D721Med (cell line): Measurements from ENCODE around the gene ANXA4.

Experiments
- DNase-seq: peaks from one replicate; pipeline ENCODE4 v3.0.0; 2011; ENCODE audit warnings: low spot score; ENCODE audit not compliant: insufficient read length
- FAIRE-seq: peaks from 2 replicates; lab custom pipeline; 2011; peaks lifted over from hg19 to GRCh38; lab: Jason Lieb, UNC
- TF ChIP-seq, protein P1 (sequence below): IDR thresholded peaks from 2 replicates; pipeline ENCODE4 v1.5.1; 2012; ENCODE audit warnings: mild to moderate bottlenecking, control low read depth; ENCODE audit not compliant: insufficient read depth; ENCODE audit errors: missing control alignments

Gene ANXA4

DNA sequence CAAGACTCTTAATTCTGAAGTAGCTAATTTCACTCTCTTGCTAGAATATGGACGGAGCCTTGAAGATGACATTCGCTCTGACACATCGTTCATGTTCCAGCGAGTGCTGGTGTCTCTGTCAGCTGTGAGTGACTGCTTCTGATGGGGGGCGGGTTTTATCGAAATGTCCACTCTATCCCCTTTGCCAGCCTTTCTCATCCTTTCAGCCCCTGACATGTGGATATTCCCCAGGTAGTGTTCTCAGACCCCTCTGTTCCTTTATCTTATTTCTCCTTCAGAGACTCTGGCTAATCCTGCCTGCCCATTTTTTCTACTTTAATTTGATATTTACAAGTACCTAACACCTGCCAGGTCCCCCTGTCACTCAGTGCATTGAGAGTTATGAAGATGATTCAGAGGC is 68.6 kb downstream of the ANXA4 start:
- FAIRE-seq (no peak), DNase-seq (no peak)
- TF ChIP-seq, protein P1, sequence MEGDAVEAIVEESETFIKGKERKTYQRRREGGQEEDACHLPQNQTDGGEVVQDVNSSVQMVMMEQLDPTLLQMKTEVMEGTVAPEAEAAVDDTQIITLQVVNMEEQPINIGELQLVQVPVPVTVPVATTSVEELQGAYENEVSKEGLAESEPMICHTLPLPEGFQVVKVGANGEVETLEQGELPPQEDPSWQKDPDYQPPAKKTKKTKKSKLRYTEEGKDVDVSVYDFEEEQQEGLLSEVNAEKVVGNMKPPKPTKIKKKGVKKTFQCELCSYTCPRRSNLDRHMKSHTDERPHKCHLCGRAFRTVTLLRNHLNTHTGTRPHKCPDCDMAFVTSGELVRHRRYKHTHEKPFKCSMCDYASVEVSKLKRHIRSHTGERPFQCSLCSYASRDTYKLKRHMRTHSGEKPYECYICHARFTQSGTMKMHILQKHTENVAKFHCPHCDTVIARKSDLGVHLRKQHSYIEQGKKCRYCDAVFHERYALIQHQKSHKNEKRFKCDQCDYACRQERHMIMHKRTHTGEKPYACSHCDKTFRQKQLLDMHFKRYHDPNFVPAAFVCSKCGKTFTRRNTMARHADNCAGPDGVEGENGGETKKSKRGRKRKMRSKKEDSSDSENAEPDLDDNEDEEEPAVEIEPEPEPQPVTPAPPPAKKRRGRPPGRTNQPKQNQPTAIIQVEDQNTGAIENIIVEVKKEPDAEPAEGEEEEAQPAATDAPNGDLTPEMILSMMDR, result no peak

DNA sequence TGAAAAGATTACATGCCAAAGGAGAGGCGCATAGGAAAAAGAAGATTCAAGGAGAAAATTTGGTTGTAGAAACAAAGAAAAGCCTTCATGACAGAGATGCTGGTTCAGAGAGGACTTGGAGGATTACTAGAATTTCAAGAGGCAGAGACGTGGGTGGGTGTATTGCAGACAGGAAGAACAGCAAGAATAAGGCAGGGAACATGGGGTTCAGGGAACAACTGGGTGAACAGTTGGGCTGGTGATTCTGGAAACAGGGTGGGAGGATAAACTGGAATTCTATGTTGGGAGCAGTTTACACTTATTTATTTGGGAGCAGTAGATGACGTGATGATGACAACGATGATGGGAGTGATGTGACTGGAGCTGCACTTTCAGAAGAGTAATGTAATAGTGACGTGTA is 69.1 kb downstream of the ANXA4 start:
- TF ChIP-seq, protein P1, result no peak
- FAIRE-seq (no peak), DNase-seq (no peak)

DNA sequence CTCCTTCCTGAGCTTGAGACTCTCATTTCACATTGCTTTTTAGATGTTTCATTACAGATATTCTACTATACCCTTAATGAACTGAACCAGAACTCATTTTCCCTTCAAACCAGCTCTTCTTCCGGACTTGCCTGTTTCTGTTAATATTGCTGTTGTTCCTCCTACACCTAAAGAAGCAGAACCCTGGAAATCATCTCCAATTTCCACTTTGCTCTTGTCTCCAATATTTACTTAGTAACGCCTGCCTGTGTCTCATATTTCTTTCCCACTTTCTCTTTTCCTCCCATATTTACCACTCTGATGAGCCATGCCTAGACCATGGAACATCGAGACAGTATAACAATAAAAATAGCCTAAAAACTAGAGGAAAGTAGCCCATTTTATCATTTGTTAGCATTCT is 69.7 kb downstream of the ANXA4 start:
- no peak for FAIRE-seq
- TF ChIP-seq, protein P1, result no peak
- no peak for DNase-seq

- DNase-seq (no peak), FAIRE-seq (no peak)
- TF ChIP-seq, protein P1, result no peak
These were observed 73.8 kb downstream of the ANXA4 start for GRCh38 chr2:69815717-69816116.

GRCh38 chr2:69816923-69817542 is 75.1 kb downstream of the ANXA4 start:
- DNase-seq (no peak), FAIRE-seq (peak; percentile 29)
- TF ChIP-seq, protein P1, result peak; percentile 81

GRCh38 chr2:69817729-69818501 is 76.0 kb downstream of the ANXA4 start:
- no peak for FAIRE-seq
- DNase-seq, result no peak
- TF ChIP-seq, protein P1, result no peak
